ENCODE measurements around the gene KCTD13. TPM values are rescaled to one million over a fixed set of nuclear protein-coding genes. Genes with fewer than 3 reads are reported as not detected.

Gene KCTD13
- total RNA-seq, 1 experiment from 2014 or later = 18.3 TPM

GRCh38 chr16:29900888-29901606 is 25.0 kb downstream of the KCTD13 start:
- H3T11ph ChIP-seq (ENCODE audit: low read length) = no peak overlapping the region
- H3K79me1 ChIP-seq (ENCODE audit: insufficient read depth, low read depth, low read length, poor library complexity, severe bottlenecking) = peaks cover 3% of the 10 kb centered on the region
- H3K36me3 Mint-ChIP-seq (ENCODE audit: insufficient read depth in 1 of 3, low read depth in 3 of 3) = peaks cover 13 to 17% (median 13%) of the 10 kb centered on the region in 3 experiments; a peak in 6 of 7 replicates
- peak overlapping the region; percentile 65 for H3K9ac ChIP-seq (ENCODE audit: extremely low read depth, insufficient read length, low read length)
- H3K9me3 Mint-ChIP-seq = no peaks in the 10 kb centered on the region
- H2BK20ac ChIP-seq (ENCODE audit: low read depth, low read length, poor library complexity, severe bottlenecking) = no peak overlapping the region
- H3K14ac ChIP-seq (ENCODE audit: insufficient read depth, low read length) = no peak overlapping the region
- H2BK120ac ChIP-seq (ENCODE audit: low read depth, low read length, poor library complexity, severe bottlenecking) = no peak overlapping the region
- peaks cover 24 to 29% of the 10 kb centered on the region in 2 experiments for H3K4me1 Mint-ChIP-seq
- H3K18ac ChIP-seq (ENCODE audit: insufficient read length, low read depth, low read length) = peak overlapping the region; percentile 67
- no peak overlapping the region for H3K23ac ChIP-seq (ENCODE audit: insufficient read length, low read depth, low read length)
- no peak overlapping the region for H3K4ac ChIP-seq (ENCODE audit: low read depth, low read length)
- no peaks in the 10 kb centered on the region for H3K27me3 Mint-ChIP-seq (ENCODE audit: low read depth)
- no peak overlapping the region for H3K27ac ChIP-seq (ENCODE audit: insufficient read length, low read depth, low read length)
- H4K20me1 ChIP-seq (ENCODE audit: control insufficient read depth, insufficient read depth, insufficient read length) = no peaks in the 10 kb centered on the region
- no peaks in the 10 kb centered on the region for H3K27me3 ChIP-seq (ENCODE audit: insufficient read depth, low read length)
- no peak overlapping the region for H2AK5ac ChIP-seq (ENCODE audit: insufficient read length, low read length)
- H4K91ac ChIP-seq (ENCODE audit: insufficient read length, low read depth, low read length) = no peak overlapping the region
- H3K4me3 Mint-ChIP-seq = peak overlapping the region; percentile 90 to 96
- H3K79me2 ChIP-seq (ENCODE audit: insufficient read depth, low read length) = no peaks in the 10 kb centered on the region; the same call in 1 of the 2 replicates
- H2BK15ac ChIP-seq (ENCODE audit: low read depth, low read length) = no peak overlapping the region
- H3K4me2 ChIP-seq (ENCODE audit: insufficient read depth, insufficient read length, low read length) = peak overlapping the region; percentile 96
- no peak overlapping the region for H2BK5ac ChIP-seq (ENCODE audit: insufficient read length, low read length)
- H3K9me3 ChIP-seq (ENCODE audit: control insufficient read depth, low read depth, low read length) = no peaks in the 10 kb centered on the region
- no peak overlapping the region for H4K8ac ChIP-seq (replicated peaks; ENCODE audit: insufficient read length, low read depth, low read length)
- no peak overlapping the region for H3K56ac ChIP-seq (ENCODE audit: insufficient read length, low read depth, low read length)
- peaks cover 2% of the 10 kb centered on the region for H3K4me1 ChIP-seq (ENCODE audit: insufficient read depth, low read length)
- TF ChIP-seq CTCF (conservative IDR thresholded peaks at IDR 0.05) = no peak
- no CpG with 5 or more reads among the region's 31 CpGs for WGBS (ENCODE audit: extremely low coverage, insufficient read length, low lambda C conversion rate)
- peaks cover 25% of the 10 kb centered on the region for H3K23me2 ChIP-seq (ENCODE audit: insufficient read length, low read depth, low read length, poor library complexity, severe bottlenecking)
- peak overlapping the region in 1 of 3 experiments; percentile 89; a peak in 4 of 7 replicates for H3K27ac Mint-ChIP-seq
- no peak for DNase-seq
- H2AFZ ChIP-seq (ENCODE audit: low read length) = no peak overlapping the region
- H2BK12ac ChIP-seq (ENCODE audit: insufficient read length, low read depth, low read length) = no peak overlapping the region
- H4K5ac ChIP-seq (ENCODE audit: insufficient read length, low read depth, low read length) = no peak overlapping the region

Data from H9 (cell line).